CD4-positive, alpha-beta T cell treated with Interleukin-1 beta for 1 hour (primary cell): ENCODE data around the gene SERPINA4.
"Not testable (repeated sequence)": the region's sequence is repeated elsewhere in the genome, so short reads cannot be mapped to it uniquely, and the experiment has no call there.

Experiments
- DNase-seq, 2 donors: peaks; one replicate each; pipeline ENCODE4 v3.0.0-alpha.2; 2020 to 2022

The SERPINA4 gene

DNA sequence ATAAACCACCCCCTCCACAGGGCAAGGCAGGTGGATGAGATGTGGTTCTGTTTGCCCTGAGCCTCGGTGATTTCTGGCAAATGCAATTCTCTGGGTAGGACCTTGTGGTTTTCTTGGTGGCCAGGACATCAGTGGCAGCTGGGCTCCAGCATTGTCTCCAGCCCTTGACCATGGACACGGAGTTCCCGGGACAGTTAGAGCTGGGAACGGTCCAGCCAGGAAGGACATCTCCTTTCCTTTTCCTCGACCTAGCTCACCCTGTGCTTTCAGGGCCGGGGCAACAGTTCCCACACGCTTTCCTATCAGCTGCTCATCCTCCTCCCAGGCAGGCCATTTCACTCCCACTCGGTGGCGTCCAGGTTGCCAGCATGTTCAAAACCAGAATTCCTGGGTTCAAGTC is 9.2 kb downstream of the SERPINA4 start:
- no peak for DNase-seq

DNA sequence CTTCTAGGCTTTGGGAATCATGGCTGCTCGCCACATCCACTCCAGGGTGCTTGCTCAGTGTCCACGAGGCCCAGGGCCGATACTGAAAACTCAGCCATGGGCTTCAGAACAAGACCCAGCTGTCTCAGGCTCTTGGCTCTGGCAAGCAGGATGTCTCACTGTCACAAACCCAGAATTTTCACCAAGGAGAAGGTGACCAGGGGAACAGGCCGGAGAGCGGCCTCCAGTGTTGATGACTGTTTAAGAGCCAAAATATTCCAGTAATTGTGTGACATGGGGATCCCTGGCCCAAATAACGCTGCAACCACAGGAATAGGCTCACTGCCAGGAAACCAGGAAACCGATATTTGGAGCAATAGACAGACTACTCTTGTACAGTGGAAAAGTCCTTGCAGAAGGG is 10.2 kb downstream of the SERPINA4 start:
- no peak for DNase-seq

DNA sequence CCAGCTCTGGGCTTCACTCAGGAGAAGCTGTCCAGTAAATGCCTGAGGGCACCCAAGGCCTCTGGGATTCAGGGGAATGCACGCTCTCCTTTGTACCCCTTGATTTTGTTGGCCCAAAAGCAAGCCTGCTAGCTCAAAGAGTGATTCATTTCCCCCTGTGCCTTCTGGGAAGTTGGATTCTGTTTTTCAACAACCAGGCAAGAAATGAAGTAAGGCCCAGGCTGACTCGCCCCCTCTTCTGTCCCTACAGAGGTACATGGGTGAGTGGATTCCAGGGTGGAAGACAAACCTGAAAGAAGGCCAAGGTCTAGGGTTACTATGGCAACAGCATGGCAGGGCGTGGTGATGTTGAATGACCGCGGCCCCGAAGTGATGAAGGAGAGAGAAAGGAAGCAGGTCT is 10.7 kb downstream of the SERPINA4 start:
- no peak for DNase-seq

DNA sequence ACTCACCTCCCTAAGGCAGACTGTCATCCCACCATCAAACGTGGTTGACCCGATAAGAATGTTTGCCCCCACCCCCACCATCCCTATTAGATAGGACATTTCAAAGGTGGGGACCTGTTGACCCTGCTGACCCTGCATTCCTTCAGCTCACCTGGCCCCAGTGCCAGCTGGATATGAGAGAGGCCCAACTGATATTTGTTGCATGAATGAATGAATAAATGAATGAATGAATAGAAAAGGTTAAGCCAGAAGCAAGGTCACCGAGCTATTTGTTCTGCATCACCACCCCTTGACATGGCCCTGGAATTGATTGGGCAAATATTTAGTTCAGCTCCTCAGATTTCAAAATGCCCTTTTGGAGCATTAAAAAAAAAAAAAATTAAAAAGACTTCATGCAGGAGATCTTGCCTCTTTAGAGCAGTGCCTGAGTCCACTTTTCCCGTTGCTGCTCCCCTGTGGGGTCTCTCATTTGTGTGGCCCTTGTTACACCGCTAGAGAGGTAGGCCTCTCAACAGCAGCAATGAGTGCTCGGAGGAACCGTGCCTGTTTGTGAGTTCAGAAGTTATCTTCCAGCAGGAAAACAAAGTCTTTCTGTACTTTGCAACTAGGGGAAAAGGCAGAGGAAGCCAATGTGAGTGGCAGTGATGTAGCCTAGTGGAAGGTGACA is 11.5 kb downstream of the SERPINA4 start:
- DNase-seq: no peak

DNA sequence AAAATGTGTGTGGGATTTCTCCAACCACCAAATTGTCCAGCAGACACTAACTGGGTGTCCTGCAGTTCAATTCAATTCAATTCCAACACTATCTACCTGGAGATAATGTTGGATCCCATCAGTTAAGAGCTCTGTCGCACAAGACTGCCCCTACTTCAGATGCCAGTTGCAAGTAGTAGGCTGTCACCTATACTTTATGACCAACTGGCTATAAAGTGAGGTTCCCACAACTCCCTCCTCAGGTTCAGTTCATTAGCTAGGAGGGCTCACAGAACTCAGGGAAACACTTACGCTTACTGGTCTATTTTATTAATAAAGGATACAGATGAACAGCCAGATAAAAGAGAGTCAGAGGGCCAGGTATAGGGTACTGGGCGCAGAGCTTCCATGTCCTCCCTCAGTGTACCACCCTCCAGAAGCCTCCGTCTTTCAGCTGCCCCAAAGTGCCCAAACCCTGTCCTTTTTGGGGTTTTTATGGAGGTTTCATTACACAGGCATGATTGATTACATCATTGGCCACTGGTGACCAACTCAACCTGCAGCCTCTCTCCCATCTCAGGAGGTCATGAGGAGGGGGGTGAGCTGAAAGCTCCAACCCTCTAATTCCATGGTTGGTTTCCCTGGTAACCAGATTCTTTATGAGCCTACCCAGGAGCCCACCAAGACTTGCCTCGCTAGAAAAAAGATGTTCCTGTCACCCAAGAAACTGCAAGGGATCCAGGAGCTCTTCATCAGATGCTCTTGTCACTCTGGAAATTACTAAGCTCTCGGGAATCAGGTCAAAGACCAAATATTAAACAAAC is 12.4 kb downstream of the SERPINA4 start:
- no peak for DNase-seq

DNA sequence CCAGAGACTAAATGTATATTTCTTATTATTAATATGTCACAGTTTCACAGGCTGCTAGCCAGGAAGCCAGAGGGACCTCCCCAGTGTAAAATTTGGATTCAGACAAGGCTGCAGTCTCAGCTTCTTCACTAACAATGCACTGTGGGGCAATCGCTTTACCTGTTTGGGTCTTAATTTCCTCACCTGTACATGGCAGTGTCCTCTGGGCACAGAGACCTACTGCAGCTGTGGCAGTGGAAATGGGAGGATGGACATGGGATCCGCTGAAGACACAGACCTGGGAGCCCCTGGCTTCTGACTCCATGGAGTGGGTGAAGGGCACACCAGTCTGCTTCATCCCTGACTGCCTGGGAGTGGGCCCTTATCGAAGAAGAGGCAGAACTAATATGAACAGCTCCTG is 13.1 kb downstream of the SERPINA4 start:
- no peak for DNase-seq

DNA sequence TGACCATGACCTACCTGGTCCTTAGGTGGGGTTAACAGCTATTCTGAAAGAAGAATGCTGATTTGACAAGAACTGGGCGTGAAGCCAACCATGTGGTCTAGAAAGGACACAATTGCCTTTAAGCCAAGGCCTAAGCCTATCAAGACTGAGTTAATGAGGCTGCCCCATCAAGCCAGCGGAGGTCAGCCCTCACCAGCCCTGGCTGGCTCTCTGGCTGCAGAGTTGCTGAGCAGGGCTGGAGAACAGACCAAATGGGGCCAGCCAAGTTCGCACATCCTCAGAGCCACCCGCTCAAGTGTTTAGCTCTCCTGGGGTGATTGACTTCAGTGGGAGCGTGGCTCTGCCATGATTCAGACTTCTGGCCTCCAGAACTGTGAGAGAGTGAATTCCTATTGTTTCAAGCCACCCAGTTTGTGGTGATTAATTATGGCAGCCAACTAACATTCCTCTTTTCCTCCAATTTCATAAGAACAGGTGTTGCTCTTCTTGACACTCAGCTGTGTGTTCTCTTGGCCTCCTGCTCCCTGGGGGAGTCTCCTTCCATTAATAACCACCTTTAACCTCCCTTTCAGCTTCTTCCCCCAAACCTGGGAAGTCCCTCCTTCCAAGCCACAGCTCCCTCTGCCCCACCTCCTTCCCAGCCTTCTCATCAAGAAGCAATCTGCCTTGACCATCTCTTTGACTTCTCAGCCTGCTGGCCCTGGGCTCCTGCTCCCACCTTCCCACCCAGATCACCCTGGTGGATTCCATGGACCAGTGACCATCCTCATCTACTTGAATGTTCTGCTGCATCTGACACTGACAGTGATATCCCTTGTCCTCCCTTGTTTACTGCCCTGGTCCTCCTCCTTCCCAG is 14.7 kb downstream of the SERPINA4 start:
- no peak for DNase-seq

DNA sequence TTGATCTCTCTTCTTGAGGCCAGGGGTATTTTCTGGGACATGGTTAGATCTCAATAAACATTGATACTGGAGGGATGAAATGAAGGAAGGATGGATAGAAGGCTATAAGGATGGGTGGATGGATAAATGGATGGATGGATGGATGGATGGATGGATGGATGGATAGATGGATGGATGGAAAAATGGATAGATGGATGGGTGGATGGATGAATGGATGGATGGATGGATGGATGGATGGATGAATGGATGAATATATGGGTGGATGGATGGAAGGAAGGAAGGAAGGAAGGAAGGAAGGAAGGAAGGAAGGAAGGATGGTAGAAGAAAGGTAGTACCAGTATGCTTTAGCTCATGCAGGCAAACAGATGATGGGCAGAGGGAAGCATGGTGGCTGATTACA is 16.2 kb downstream of the SERPINA4 start:
- not testable (repeated sequence) for DNase-seq

DNA sequence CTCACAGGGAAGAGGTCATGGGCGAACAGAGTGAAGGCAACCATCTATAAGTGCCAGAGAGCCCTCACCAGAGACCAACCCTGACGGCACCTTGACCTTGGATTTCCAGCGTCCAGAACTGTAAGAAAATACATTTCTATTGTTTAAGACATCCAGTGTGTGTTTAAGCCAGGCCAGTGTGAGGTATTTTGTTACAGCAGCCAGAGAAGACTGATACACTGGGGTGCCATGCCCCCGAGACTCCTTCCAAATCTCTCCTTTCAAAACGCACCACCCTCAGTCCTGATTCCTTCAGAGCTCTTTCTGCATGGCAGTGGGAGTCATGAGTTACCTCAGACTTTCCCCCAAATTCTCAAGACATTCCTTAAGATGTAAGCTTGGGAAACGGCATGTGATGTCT is 17.5 kb downstream of the SERPINA4 start:
- DNase-seq: no peak

DNA sequence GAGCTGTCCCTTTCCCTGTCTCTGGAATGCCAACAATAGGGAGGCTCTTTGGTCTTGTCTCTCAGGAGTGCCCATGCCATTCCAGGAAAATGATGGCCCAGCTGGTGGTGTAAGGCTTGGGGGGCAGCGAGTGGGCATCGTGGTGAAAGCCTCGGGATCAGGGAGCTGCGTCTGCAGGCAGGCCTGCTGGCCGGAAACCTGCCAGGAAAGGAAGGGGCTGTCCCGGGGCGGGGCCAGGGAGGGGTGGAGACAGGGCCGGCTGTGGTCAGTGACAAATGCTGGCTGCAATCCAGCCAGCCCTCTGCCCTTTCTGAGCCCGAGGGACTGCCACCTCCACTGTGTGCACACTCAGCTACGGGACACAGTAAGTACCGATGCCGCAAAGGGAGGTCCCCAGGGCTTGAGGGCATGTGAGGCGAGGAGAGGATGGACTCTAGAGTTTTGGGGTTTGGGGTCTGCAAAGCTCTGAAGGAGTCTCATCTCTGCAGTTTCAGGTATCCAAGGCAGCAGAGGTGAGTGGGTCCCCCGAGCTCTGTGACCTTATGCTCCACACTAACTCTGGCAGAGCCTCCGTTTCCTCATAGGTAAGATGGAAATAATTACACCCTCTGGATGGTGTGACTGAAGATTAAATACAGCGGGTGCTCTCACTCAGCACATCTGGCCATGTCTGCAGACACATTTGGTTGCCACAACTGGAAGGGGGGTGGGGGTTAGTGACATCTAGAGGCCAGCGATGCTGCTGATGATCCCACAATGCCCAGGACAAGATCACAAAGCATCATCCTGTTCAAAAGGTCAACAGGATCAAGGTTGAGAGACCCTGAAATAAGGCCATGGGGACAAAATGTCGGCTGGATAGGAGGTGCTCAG is 20.1 kb downstream of the SERPINA4 start, which contains the start of gene SERPINA5:
Gene SERPINA5 (plus strand): TSS at position 300 of the 873 bp plus-strand sequence. CDS start 5,937 bp downstream, outside the sequence.
- DNase-seq: no peak

DNA sequence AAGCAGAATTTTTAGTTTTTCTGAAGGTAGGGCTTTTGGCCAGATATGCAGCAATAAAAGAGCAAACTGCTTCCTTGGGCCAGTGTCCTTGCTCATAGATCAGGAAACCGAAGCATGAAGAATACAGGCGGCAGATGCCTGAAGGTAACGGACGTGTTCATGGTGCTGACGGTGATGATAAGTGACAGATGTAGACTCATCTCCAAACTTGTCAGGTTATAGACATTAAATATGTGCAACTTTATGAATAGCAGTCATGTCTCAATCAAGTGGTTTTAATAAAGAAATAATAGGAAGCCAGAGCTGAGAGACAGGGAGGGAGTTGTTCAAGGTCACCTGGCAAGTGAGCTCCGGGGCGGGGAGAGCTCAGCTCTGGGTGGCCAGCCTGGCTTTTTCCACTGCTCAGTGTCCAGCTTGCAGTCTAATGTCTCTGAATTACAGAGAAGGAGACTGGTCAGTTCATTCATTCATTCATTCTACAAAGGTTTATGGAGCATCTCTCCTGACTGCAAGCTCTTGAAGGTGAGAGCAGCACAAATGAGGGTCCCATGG is 21.0 kb downstream of the SERPINA4 start:
- DNase-seq: no peak

DNA sequence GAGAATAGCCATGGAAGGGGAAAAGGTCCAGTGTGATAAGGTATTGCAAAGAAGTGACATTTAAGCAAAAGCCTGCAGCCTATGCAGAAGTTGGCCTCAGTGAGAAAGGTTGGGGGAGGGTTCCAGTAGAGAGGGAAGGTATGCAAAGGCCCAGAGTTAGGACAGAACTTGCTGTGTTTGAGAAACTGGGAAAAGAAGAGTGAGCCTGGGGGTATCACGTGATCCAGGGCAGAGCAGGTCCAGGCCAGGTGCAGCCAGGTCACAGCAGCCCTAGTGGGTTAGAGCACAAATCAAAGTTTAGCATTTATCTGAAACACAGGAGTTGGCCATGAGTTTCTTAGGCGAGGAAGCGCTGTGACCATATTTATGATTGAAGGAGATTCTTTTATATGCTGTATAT is 21.6 kb downstream of the SERPINA4 start:
- no peak for DNase-seq

DNA sequence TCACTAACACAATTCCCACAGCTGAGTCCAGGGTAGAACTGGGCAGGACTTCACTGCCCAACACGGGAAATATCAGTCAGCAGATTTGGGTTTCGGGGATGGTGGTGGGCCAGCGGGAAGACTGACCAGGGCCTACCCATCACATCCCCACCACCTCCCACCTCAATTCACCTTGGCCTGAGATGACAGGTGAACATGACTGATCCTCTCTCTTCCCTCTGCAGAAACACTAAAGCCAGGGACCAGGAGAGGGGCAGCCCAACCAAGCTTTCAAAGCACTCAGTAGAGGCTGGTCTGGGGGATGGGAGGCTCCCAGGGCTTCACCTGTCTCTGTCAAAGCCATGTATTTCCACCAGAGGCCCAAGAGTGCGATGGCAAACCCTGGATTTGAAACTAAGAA is 22.3 kb downstream of the SERPINA4 start:
- DNase-seq: no peak

DNA sequence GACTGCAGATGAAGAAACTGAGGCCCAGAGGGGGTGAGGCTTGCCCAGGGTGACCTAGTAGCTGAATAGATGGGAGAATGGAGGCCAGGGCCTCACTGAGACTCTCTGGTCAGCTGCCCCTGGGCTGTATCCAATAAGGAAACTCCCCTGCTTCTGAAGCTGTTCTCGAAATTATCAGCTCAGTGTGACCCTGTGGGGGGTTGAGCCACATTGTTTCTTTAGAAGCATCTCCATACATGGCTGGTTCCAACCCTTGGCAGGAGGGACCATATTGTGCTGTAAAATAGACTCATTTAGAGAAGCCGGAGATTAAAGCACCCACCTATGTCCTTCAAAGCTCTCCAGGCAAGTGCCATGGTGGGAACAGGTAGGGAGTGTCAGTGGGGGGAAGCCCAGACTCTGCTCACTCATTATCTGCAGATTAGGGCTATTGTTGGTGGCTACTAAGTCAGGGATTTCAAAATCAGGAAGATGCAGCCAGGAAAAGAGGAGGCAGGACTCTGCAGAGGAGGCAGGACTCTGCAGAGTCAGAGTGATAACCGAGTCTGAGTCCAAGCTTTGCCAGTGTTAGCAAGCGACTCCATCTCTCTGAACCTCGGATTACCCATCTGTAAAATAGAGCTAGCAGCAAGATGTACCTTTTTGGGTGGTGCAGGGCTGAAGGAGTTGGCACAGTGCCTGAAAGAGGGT is 23.5 kb downstream of the SERPINA4 start:
- no peak for DNase-seq

DNA sequence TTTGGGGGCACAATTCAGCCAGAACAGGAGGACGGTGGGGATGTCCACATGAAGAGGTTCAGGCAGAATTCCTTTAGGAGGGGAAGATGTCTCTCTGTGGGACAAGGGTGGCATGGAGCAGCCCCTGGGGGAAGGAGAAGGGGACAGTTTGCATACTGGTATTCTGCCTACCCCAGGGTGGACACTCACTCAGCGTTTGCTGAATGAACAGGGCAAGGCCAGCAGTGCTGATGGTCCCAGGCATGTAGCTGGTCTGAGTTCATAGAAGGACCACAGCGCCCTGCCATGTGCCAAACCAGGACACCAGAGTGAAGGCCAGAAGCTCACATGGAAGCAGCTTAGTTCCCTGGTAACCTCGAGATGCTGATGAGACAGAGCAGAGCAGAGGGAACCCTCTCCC is 25.4 kb downstream of the SERPINA4 start:
- DNase-seq: no peak

DNA sequence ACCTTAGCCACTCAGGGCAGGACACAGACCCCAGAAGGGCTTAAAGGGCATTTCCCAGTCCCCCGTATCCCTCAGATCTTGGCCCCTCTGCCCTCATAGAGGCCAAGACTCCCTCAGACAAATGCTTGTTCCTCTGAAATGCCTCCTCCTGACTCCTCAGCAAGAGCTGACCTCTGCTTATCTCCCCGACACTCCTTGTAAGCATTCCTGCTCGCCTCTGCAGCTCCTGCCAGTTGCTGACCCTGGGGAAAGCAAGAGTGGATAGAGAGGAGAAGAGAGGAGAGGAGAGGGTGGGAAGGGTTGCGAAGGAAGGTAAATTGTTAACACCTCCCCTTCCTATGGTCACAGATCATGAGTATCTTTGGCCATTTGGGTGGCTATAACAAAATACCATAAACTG is 27.1 kb downstream of the SERPINA4 start:
- DNase-seq: no peak

DNA sequence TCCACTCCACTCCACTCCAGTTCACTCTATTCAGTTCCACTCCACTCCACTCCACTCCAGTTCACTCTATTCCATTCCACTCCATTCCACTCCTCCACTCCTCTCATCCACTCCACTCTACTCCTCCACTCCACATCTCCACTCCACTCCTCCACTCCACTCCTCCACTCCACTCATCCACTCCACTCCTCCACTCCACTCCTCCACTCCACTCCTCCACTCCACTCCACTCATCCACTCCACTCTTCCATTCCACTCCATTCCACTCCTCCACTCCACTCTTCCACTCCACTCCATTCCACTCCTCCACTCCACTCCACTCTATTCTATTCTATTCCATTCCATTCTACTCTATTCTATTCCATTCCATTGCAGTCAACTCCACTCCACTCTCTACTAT is 29.8 kb downstream of the SERPINA4 start:
- no peak for DNase-seq

DNA sequence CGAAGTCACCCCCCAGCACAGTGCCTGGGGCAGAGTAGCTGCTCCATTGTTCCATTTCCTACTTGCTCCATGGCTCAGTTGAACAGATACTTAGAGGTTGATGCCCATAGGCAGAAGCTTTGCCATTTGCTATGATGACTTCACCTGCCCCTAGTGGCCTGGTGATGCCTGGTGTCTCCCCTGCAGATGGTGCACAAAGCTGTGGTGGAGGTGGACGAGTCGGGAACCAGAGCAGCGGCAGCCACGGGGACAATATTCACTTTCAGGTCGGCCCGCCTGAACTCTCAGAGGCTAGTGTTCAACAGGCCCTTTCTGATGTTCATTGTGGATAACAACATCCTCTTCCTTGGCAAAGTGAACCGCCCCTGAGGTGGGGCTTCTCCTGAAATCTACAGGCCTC is 30.6 kb downstream of the SERPINA4 start:
- DNase-seq: no peak

DNA sequence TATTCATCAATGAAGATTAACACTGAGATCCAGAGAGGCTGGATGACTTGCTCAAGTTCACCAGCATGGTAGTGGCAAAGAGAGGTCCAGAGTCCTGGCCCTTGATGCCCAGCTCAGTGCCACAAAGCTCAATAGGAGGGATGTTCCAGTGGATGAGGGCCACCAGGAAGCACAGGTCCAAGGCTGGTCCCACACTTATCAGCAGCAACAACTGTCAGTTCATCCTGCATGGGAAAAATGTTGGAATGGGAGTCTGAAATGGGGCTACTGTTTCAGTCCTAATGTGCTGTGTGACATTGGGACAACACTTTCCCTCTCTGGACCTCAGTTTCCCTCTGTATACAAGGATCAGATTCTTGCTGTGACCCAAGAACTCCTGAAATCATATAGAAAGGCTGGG is 31.2 kb downstream of the SERPINA4 start:
- DNase-seq: no peak

DNA sequence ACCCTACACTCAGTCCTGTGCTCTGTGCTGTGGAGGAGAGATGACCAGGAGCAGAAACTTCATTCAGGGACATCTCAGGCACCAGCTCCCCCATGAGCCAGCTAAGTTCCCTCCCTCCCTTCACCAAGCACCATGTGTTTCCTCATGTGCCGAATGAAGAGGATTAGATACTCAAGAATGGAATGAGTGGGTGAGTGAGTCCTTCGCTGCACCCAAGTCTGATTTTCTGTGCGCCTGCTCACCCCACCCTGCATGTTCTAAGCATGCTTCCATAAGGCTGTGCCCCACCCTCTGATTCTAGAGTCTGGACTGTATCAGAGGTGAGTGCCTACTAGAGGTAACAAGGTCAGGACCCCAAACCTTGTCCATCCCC is 32.1 kb downstream of the SERPINA4 start:
- no peak for DNase-seq

DNA sequence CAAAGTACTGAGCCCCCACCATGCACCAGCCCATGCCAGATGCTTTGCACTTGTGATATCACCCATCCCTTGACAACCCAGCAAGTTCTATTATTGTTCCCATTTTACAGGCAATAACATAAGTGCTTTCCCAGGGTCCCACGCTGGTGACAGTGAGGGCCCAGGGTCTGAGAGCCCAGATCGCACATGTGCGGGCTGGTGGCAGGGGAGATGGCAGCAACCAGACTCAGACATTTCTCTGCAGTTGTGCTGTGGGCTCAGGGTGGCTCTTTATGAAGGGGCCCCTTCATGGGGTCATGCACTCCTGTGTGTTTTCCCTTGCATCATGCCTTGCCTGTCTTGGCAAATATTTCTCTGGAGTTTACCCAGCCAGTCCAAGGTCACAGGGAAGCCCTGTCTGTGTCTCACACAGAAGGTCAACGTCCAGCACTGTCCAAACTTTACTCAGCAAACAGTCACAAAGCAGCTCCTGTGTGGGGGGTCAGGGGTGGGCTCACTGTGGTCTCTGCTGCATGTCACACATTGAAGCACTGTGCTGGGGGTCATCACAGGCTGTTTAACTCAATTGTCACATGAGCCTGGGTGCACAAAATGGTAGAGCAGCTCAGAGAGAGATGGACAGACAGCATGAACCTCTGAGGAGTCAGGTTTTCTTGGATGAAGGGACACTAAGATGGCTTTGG is 32.6 kb downstream of the SERPINA4 start:
- DNase-seq: no peak
